HG03565 (cell line): ENCODE data around the gene VEGFC.

ENCODE experiments used
- ATAC-seq: cut with Tn5 transposase; IDR thresholded peaks from one replicate; pipeline ENCODE4 v1.9.1; 2021; ENCODE audit warnings: mild to moderate bottlenecking, moderate library complexity; ENCODE audit not compliant: unreplicated experiment

Gene VEGFC

DNA sequence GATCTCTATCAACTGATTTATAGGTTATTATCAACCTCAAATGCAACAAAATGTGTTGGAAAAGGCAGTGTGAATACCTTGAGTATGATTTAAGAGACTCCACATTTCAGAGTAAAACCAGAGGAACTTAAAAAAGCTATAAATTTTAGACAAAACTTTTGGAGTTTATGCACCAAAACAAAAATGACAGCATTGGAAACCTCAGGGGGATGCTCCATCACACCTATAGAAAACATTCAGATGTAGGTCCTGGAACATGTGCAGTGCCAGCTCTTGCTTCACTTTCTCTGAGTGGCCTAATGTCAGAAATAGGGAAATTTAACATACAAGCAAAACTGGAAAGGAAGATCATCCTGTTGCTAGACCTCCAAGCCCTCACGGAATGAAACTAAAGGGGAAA, 5.8 kb upstream of the VEGFC start:
- ATAC-seq, result no peak

DNA sequence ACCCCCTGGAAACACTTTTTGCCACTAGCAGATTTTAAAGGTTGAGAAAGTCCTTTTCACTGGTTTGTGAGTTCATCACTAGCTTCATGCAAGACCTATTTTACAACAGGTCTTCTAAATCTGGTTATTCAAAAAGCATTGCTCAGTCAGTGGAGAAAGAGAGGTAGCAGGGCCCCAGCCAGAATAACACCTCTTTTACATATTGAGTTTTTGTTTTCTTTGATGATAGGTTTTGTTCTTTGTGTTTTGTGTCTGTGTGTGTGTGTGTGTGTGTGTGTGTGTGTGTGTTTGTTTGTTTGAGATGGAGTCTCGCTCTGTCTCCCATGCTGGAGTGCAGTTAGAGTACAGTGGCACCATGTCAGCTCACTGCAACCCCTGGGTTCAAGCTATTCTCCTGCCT, 2.7 kb upstream of the VEGFC start:
- ATAC-seq, result no peak

DNA sequence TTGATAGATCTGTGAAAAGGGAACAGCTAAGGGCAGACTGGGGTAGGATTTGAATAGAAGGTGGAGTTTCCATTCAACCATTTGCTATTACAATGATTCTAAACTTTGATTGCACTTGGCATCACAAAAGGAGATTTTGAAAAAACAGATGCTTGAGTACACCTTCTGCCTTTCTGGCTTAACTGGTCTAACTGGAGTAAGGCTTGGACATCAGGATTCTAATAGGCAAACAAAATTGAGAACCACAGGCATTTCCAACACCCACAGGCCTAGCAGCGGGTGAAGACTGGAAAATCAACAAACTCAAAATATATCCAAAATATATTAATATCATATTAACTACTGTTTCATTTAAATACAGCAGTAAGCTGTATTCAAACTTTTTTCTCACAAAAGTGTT, 1.9 kb upstream of the VEGFC start:
- no peak for ATAC-seq

DNA sequence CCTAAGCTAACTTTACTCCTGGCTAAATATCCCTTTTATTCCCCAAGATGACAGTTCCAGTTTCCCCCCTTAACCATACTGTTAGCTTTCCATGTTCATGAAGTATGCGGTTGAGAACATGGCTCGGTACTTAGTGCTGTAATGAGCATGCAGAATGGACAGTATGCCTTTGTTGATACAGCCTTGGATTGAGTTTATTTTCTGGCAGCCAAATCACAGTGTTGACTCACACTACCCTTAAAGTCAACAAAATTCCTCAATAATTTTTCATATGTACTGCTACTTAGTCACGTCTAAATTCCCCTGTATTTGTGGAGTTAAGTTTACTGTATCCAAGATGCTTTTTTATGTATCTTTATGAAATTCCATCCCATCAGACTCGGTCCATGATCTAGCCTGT, 1.4 kb upstream of the VEGFC start:
- ATAC-seq, result no peak

DNA sequence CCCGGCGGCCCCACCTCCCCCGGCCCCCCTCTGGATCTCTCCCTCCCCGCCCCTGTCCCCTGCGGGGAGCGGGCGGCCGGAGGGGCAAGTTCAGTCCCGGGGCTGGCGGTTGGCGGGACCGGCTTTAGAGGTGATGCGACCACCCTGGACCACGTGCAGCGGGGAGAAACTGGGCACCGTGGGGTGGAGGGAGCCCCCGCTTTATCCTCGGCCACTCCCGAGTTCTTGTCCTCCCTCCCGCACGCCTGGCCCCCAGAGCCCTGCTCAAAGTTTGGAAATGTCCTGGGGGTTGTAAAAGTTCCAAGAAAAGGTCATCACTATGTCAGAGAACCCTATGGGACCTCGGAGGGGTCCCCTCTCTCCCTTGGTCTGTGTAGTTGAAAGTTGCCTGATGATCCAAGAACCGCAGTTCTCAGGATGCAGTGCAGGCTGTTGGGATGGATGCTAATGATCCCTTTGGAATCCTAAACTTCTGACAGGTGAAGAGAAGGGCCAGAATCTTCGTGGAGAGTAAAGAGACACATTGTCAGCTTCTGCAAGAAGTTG, 411 bp upstream of the VEGFC start:
- no peak for ATAC-seq

DNA sequence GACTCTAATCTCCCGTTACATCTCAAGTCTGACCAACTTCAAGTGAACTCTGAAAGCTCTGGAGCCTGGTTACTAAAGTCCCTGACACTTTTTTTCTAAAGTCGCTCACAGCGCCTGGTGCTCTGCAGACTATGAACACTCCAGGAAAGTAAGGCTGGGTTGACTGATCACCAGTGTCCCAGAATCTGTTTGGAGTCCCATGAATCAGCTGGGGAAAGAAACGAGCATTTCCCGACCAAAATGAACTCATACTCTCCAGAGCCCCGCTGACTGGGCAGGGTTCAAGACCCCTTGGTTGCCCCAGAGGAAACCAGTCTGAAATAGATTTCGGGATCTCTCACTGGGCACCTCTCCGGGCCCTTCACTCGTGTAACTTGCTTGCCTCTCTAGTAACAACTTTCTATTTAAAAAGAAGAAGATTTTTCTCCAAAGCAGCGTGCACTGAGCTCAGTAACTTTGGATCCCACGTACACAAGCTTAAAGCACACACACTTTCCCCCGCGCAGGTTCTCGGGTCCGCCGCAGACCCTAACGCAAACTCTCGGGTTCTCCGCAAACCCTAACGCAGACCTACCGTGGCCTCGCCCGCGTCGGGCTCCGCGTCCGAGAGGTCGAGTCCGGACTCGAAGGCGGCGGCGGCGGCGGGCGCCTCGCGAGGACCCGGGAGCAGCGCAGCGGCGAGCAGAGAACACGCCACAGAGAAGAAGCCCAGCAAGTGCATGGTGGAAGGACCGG, 964 bp downstream of the VEGFC start:
- no peak for ATAC-seq

DNA sequence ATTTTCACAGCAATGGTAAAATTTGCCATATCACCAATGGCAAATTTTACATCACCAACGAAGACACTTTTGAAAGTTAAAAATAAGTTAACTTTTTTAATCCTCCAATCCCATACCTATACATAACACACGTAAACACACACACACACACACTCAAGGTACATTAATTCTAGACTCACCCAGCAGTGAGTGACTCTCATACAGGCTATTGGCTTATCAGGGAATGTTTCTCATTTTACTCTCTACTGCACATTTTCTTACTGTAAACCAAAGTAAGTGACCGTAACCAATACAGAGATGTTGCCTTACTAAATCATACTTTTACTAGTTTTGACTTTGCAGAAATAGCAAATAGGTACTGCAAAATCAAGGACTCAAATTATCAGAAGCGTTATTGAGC, 2.3 kb downstream of the VEGFC start:
- no peak for ATAC-seq

DNA sequence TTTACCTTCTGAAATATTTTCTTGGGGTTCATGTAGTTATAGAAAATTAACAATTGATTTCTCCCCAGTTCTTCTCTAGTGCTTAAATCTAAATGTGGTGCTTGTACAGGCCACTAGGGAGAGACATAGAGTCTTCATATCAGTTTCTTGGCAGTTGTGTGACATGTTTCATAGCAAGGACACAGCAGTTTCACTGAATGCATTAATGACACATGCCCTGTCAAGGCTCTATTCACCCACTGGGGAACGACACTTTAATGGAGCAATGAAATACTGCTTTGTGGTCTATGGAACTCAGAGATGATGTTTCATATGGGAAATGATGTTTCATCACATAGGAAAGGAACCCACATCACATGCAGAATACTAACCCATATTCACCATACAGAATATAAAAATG, 2.8 kb downstream of the VEGFC start:
- peak; percentile 75 for ATAC-seq

DNA sequence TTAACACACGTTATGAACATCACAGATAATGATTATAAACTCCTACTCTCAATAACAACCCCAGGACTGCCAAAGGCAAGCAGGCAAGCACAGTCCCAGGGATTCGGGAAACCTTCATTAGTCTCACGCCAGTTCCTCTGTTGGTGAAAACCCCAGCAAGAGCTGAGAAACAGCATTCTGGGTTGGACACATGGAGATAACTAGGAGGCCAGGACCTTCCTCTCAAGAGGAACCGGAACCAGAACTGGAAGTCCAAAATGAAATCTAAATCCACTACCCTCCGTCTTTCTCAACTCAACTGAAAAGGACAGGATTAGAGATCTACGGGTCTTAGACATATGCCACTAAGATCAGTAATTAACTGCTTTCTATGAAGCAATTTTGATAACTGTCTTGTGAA, 3.8 kb downstream of the VEGFC start:
- no peak for ATAC-seq

DNA sequence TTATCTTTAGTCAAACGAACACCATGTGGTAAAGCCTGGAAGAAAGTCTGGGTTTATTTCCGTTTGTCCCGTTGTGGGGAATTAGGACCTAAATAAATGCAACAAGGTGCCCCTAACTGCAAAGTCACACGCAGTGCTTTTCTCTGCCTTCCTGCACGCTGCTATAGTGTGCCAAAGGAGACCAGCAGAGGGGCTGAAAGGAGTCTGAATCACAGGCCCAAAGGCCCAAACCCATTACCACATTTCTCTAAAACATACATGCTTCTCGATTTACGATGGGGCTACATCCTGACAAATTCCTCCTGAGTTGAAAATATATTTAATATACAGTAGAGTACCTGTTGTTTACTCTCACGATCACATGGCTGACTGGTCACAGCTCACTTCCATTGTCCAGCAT, 4.5 kb downstream of the VEGFC start:
- no peak for ATAC-seq

DNA sequence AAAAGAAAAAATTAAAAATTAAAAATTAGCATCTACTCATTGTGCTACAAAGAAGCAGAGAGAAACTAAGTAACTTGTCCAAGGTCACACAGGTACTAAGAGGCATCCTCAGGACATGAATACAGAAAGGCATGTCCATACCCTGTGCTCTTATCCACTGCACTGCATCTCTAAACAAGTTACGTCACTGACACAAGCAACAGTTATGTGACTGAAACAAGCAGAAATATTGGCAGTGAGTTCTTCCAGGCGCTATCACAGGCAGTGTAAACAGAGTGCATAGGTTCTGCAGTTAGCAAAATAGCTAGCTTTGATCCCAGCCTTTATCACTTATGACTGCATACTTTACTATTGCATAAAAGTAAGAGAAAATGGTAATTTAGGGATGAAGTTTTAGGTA, 7.9 kb downstream of the VEGFC start:
- ATAC-seq, result no peak

DNA sequence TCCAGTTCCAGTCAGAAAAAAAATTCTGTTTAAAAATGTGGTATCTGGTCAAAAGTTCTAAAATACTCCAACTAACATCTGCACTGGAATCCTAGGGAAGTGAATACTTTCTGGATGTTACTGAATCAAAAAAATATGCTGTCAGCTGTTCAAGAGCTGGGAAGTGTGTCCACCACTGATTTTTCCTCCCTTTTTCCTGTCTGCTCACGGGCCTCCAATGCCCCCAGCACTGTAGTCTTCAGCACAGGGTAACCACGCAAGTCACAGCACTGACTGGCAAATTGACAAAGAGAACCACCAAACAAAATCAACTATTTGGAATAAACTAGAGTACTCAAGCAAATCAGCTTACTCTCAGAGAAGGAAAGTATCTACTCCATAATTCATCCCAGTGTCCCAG, 9.9 kb downstream of the VEGFC start:
- ATAC-seq, result no peak

DNA sequence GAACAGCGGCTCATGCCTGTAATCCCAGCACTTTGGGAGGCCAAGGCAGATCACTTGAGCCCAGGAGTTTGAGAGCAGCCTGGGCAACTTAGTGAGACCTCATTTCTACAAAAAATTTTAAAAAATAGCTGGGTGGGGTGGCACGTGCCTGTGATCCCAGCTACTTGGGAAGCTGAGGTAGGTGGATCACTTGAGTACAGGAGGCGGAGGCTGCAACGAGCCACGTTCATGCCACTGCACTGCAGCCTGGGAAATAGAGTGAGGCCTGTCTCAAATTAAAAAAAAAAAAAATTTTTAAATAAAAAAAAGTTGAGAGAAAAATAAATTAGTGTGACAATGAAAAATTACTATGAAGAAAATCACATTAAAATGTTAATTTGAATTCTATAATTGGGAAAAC, 10.5 kb downstream of the VEGFC start:
- no peak for ATAC-seq

DNA sequence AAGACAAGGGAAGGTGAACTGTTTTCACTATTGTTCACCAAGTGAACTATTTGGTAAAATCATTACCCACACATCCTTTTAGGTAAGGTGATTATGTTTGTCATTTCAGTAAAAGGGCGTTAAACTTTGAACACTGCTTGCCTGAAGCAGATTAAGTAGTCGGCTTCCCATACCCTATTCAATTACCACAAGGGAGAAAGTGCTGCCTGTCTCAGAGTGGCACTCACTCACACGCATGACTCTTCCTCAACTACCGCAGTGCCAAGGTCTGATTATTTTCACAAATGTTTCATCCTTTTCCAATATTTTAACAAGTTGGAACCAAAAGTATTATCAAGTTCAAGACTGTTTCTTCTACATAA, 11.0 kb downstream of the VEGFC start:
- no peak for ATAC-seq

DNA sequence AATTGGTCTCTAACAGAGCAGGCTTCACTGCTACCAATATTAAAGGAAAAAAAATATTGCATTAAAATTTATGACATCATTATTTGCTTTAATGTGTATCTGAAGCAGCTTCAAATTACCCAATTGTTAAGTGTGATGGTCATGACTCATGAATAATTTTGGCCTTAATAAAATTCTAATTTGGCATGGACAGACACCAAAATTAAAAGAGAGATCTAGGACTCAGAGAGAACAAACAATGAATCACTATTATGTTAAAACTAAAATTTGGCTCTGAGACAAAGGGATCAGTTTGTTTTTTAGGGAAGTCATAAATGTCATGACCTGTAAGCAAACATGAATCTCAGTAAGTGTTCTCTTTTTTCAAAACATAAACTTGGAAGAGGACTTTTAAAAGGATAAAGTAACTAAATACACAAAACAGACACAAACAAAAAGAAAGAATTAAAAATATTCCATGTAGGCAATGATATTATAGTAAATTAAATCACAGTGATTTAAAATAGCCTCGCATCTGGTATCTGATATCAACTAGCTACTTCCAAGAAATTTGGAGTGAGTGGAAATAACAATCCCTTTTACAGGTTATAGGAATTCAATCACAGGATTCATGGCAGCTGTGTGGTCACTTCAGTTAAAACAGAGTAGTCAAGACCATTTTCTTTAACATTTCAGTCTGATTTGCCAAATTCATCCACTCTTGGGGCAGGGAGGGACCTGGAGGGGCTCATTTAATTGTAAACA, 11.6 kb downstream of the VEGFC start:
- ATAC-seq, result no peak

DNA sequence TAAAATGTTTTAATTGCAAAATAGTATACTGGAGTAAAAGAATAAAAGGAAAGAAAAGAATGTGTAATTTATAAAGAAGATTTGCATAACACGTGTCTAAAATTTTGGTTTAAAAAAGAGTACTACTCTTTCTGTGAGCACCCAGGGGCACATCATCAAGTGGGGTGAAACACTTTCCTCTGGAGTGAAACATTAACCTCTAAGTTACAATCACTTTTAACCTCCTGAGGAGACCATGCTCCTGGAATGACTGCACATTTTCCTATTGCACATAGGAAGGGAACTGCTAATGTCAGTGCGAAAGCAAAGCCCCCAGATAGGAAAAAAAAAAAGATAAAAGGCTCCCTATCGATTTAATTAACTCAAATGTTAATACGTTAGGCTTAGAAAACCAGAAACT, 13.3 kb downstream of the VEGFC start:
- no peak for ATAC-seq

DNA sequence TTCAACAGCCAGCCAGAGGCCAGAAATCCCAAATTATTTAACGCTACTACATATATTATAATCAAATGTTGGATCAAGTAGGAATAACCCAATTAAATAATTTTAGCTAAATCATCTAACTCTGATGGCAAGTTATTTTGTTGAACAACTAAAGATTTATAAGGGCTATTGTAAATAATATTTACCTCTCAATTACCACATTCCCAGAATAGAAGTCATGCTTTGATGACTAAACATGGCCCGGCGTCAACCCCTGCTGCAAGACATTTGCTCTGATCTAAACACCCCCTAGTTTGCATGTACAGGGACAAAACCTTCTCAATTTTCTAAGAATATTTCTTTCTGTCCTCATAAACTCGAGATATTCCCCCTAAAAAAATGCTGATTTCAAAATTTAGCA, 14.2 kb downstream of the VEGFC start:
- no peak for ATAC-seq

DNA sequence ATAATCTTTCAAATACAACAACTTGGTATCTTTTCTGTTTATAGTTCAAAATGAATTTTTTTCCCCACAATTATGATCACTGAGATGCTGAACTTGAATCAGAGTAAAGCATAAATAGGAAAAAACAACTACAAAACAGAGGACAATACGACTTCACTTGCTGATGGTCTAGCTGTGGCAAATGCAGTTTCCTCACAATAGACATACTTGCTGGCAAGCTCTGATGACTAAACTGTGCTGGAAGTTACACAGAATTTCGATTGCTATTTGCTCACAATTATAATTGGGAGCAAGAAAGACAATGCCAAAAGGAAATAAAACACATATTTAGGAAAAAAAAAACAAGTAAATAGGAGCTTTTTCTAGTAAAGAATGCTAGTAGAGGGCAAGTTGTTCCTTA, 14.7 kb downstream of the VEGFC start:
- no peak for ATAC-seq

DNA sequence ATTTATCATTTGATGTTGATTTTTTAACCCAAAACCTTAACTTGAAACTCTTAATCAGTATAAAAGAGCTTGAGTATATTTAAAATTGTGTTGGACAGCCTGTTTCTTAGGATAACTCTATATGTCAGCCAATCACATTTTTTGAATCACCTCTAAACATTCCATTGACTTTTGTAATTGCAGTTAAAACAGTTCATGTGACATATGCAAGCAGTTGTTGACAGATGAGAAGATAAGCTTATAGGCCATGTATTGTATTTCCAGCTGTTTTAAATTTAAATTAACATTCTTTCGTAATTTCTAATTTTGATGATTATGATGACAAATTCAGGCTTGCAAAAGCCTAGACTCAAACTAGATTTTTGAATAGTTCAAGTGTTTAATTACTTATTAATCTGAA, 17.4 kb downstream of the VEGFC start:
- ATAC-seq, result no peak

DNA sequence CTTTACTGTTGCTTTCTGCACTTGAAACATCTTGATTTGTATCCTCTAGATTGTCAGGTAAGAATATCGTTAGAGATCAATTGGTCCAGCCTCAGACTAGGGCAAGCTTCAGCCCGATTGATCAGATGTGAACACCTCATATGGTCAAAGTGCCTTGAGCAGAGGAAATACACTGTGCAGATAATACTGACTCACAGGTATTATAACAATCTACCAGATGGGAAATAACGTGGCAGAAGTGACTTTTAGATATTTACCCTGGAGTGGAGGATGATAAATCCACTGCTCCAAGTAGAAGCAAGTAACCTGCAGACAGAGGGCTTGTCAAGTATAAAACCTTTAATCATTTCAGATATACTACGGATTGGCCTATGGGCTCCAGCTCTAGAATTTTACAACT, 17.9 kb downstream of the VEGFC start:
- no peak for ATAC-seq

DNA sequence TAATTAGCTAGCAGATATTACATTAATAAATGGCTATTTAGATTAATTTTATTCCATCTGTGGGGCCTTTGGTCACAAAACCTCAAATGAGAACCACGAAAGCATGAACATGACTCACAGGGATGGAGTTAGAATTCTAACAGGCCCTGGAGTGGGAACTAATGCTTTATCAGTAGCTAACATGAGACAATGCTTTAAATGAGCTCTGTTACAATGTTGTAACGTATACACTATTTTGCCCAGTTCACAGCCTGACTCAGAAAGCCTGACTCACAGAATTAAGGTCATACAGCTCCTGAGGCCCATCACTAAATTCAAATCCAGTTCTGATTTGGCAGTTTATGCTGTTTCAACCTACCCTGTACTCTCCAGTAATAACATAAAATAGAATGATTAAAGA, 23.2 kb downstream of the VEGFC start:
- ATAC-seq, result no peak

DNA sequence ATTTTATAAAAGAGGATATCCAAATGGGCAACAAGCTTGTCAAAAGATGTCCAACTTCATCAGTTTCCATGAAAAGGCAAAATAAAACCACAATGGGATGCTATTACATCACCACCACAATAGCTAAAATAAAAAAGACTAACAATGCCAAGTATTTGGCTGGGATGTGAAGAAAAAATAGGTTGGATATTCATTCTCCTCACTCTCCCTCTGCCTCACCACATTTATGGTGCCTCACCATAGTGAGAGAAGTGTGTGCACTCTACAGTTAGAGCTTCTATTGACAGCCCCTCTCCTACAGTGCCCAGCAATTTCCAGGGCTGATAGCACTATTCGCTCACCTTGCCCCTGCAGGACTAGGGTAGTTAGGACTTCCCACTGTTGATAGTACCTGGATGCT, 25.5 kb downstream of the VEGFC start:
- ATAC-seq, result no peak
